Measurements from ENCODE around the gene EXOC3L2.
"Not testable (repeated sequence)": the region's sequence is repeated elsewhere in the genome, so short reads cannot be mapped to it uniquely, and the experiment has no call there.

EXOC3L2 gene

DNA sequence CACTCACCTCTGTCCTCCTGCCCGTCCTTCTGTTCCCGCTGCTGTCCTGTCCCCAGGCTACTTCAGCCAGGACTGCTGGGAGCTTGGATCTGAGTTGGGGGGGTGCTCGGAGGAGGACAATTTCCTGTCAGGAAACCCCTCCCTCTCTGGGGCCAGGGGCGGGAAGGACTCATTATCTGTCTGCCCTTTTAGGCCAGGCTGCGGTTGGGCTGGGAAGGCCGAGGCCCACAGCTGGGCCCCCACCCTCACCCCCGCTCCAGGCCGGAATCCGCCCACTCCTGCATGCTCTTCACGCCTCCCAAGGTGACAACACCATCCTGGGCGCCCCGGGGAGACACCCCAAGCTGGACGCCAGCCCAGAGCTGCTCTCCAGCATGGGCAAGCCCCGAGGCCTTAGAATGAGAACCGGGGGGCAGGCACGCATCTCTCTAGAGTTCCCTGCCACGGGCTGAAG is at the start of gene EXOC3L2:
Gene EXOC3L2 (minus strand): TSS at position 74 of the 454 bp plus-strand sequence. CDS start 6,362 bp downstream, outside the sequence.
- DNase-seq, result no peak

DNA sequence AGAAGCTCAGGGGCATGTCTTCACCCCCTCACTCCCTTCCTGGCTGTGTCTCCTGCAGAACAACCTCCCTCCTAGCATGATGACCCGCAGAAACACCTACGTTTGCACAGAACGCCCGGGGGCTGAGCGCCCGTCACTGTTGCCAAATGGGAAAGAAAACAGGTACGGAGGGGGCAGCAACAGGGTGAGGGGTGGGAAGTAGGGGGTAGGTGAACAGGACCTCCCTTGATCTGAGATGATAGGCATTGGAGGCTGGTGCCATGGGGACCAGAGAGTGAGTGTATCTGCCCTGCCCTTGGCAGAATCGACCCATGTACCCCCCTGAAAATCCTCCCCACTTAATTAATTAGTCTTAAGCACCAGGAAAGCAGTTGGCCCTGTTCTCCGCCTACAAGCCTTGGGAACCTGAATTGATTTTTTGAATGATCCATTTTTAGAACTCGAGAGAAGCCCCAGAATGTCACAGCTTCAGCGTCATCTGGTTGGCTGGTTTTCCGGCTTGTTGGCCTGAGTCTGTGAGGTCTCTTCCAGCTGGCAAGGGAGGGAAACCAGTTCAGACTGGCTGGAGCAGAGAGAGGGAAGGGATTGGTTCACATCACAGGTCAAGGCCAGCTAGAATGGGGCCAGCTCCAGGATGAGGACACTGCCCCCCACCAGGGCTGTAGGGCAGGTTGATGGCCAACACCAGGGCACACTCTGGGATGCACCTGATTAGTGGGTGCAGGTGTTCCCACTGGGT is 49.3 kb upstream of the EXOC3L2 start:
- peak in 33 of 51 donors; percentile 1 to 71 (median 32) for DNase-seq

DNA sequence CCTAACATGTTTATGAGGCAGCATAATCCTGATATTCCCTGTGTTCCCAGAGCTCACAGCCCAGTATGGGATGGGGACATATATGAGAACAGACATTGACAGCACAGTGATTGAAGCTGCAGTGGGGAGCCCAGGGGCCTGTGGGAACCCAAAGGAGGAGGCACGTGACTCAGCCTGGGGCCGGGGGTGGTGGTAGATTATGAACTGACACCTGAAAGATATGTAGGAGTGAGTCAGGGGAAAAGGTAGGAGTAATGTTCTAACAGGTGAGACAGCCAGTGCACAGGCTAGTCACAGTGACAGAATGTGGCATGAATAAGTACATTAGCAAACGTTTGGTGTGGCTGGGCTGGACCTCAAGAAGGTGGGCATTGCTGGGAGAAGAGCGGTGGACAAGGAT is 48.5 kb upstream of the EXOC3L2 start:
- DNase-seq, result peak in 3 of 51 donors; percentile 4 to 7 (median 5)

DNA sequence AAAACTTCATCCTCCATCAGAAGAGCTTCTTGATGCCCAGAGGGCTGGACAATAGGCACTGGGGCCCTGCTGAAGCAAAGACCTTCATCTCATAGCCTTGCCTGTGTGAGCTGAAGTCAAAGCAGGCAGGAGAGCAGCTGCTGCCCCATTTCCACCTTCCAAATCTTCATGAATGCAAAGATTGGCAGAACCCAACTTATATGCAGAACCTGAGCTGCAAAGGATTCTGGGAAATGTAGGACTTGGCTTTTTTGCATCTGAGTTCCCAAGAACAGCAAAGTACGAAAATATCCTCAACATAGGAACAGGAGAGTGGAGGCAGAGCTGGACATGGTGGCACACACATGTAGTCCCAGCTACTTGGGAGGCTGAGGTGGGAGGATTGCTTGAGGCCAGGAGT is 46.6 kb upstream of the EXOC3L2 start:
- no peak for DNase-seq

DNA sequence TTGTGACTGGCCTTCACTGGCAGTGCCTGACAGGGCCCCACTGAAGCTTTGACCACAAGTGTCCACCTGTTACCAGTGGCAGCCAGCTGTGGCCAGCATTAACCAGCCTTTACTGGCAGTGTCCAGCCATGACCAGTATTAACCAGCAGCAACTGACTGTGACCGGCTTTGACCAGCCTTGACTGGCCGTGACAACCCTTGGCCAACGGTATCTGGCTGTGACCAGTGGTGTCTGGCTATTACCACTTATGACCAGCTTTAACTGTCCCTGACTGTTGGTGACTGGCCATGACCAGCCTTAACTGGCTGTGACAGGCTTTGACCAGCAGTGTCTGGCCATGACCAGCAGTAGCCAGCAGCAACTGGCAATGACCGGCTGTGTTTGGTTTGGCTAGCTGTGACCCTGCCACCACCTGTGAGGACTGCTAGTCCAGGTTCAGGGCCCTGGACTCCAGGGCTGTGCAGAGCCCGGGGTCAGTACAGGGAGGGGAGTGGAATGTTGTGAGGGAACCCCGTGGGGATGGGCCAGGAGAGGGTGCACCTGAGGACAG is 45.2 kb upstream of the EXOC3L2 start:
- no peak for DNase-seq

DNA sequence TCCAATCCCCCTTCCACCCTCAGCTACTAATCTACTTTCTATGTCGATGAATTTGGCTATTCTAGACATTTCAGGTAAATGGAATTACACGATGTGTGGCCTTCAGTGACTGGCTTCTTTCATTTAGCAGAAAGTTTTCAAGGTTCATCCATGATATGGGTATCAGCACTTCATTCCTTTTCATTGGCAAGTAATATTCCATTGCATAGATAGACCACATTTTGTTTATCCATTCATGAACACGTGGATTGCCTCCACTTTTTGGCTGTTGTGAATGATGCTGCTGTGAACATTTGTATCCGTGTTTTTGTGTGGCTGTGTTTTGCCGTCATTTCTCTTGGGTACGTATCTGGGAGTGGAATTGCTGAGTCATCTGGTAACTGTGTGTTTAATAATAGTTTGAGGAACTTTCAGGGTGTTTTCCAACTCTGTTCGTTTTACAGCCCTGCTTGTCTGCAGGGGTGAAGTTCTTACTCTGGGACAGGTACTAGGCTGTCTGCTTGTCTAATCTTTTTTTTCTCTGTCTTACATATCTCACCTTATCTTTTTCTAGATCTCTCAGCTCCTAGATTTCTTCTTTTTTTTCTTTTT is 38.3 kb upstream of the EXOC3L2 start:
- no peak for DNase-seq

DNA sequence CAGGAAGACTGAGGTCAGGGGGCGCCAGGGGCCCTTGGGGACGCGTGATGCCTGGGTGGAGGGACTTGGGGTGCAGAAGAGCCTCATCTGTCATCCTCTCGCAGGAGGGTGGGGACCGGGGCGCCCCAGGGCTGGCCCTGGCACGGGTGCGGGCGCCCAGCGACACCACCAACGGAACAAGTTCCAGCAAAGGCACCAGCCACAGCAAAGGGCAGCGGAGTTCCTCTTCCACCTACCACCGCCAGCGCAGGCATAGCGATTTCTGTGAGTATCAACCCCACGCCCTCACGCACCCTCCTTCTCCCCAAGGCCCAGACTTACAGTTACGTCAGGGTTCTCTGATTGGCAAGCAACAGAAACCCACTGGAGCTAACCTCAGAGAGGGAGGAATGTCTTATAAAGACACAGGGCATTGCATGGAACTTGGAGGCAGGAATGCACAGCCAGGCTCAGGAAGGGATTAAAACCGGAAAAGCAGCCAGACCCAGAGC is 35.3 kb upstream of the EXOC3L2 start:
- no peak for DNase-seq

DNA sequence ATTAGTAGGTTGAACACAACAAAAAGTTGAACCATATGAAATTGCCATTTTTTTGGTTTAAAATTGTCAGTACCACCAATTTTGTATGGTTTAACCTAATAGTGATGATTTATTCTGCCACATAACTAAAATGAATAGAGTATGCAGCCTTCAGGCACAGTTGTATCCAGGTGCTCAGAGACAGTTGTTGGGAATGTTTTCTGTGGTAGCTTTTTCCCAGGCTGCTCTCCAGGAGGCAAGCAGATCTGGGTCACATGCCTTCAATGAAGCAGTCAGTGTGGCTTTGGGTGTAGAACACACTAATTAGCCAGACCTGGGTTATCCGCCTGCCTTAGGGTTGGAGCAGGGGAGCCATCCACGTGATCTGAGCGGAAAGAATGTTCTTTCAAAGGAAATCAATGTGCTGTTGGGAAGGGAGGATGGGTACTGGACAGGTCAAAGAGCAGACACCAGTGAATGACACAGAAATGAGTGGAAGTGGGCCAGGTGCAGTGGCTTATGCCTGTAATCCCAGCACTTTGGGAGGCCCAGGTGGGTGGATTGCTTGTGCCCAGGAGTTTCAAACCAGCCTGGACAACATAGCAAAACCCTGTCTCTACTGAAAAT is 34.5 kb upstream of the EXOC3L2 start:
- DNase-seq, result no peak

DNA sequence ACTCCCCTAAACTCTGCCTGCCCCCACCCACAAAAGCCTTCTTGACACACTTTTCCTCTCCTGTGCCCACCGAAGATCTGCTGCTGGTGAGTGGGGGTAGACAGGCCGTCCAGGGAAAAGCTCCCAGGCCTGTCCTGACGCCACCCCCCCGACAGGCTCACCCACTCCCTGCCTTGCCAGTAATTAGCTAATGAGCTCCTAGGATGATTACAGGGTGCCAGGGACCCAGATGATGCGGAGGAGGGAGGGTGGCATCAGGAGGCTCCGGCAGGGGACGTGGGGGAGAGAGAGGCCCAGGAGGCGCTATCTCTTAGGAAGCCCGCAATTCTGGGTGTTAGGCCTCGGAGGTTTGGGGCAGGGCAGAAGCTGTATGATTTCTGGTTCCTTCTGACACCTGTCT is 32.9 kb upstream of the EXOC3L2 start:
- DNase-seq, result no peak

DNA sequence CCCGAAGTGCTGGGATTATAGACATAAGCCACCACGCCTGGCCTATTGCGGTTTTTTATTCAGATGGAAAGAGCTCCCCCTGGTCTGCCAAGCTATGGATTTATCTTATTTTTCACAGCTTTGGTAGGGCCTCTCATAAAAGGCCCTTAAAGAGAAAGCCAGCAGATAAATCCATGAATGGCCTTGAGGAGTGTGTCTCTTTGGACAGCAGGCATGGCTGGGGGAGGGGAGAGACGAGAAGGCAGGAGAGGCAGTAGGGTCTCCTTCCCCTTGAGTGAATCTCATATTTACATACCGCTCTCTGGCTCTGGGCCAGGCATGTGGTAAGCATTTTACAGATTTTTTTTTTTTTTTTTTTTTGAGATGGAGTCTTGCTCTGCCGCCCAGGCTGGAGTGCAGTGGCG is 31.1 kb upstream of the EXOC3L2 start:
- no peak for DNase-seq

DNA sequence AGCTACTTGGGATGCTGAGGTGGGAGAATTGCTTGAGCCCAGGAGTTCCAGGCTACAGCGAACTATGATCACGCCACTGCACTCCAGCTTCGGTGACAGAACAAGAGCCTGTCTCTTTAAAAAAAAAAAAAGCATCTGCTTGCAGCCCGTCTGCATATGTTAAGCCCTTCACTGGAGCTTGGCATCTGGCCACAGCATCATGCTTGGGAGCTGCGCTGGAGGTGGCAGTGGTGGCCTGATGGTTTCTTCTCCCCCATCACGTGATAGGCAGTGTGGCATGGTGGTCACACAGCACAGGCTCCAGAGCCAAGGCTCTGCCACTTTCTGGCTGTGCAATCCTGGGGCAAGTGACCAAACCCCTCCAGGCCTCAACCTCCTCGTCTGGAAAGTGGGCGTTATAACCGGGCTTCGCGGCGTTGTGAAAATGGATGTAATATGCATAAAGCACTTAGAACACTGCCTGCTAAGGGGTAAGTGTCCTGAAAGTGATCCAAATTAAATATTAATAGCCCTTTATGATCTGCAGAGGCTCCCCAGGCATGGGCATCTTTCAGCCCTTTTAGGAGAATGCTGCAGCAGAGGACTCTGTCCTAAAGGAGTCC is 30.3 kb upstream of the EXOC3L2 start:
- peak in 2 of 51 donors; percentile 4 to 21 for DNase-seq

DNA sequence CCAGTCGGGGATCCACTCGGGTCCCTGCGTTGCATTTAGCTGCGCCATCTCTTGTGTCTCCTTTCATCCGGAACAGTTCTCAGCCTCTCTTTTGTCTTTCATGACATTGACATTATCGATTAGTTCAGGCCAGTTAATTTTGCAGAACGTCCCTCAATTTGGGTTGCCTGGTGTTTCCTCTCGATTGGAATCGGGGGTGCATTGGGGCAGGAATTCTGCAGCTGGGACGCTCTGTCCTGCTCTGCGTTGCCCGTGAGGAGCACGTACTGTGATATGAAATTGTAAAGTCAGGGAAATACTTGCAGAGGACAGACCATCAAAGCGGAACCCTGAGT is 28.3 kb upstream of the EXOC3L2 start:
- DNase-seq, result no peak

DNA sequence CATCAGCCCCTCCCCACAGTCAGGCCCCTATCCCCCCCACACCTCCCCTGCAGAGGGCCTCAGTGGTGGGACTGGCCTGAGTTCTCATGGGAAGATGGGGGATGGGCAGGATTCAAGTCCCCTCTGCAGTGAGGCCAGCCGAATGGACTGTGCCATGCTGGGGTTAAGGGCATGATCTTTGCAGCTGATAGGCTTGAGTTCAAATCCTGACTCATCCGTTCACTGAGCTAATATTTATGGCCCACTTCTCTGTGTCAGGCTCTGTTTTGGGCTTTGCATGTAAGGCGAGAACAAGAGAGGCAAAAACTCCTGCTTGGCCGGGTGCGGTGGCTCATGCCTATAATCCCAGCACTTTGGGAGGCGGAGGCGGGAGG is 26.5 kb upstream of the EXOC3L2 start:
- no peak for DNase-seq

DNA sequence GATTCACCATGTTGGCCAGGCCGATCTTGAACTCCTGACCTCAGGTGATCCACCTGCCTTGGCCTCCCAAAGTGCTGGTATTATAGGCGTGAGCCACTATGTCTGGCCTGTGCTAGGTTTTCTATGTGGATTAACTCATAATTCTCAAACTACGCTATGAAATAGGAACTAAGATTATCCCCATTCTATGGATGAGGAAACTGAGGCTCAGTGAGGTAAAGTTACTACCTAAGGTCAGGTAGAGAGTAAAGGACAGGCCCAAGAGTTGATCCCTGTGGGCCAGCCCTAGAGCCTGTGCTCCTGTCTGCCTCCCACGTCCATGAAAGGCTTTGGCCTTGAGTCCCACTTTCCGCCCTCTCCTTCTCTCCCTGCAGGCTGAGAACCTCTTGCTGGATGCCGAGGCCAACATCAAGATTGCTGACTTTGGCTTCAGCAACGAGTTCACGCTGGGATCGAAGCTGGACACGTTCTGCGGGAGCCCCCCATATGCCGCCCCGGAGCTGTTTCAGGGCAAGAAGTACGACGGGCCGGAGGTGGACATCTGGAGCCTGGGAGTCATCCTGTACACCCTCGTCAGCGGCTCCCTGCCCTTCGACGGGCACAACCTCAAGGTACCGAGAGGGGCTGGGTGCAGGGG is 26.0 kb upstream of the EXOC3L2 start:
- DNase-seq, result no peak

DNA sequence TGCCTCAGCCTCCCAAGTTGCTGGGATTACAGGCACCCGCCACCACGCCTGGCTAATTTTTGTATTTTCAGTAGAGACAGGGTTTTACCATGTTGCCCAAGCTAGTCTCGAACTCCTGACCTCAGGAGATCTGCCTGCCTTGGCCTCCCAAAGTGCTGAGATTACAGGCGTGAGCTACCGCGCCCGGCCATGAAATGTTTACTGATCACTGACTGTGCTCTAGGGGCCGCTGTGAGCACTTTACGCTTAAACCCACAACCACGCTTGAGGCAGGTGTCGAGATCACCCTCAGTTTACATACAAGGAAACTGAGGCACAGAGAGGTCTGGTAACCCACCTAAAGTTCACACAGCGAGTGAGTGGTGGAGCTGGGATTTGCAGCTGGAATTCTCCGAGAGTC is 24.7 kb upstream of the EXOC3L2 start:
- not testable (repeated sequence) for DNase-seq

DNA sequence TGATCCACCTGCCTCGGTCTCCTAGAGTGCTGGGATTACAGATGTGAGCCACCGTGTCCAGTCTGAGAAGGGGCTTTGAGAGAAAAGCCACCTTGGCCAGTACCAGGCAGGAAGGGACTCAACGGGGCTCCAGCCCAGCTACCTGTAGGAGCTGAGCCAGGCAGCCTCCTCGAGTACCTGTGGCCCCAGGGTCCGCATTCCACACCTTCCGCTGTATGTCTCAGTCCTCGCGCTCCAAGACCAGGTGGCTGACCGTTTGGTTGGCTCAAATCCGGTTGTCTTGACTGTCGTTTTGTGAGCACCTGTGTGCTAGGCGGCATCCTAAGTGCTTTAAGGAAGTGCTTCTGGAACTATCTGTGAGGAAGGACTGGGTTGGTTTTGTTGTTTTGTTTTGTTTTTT is 22.1 kb upstream of the EXOC3L2 start:
- no peak for DNase-seq

DNA sequence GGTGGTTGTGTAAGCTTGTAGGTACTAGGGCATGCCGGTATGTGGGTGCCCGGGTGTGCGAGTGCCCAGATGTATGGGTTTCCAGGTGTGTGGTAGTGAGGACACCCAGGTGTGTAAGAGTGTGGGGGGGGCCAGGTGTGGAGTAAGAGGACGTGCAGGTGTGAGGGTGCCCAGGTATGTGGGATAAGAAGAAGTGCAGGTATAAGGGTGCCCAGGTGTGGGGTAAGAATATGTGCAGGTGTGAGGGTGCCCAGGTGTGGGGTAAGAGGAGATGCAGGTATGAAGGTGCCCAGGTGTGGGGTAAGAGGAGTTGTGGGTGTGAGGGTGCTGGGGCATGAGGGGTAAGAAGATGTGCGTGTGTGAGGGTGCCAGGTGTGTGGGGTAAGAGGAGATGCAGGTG is 20.2 kb upstream of the EXOC3L2 start:
- DNase-seq, result no peak

DNA sequence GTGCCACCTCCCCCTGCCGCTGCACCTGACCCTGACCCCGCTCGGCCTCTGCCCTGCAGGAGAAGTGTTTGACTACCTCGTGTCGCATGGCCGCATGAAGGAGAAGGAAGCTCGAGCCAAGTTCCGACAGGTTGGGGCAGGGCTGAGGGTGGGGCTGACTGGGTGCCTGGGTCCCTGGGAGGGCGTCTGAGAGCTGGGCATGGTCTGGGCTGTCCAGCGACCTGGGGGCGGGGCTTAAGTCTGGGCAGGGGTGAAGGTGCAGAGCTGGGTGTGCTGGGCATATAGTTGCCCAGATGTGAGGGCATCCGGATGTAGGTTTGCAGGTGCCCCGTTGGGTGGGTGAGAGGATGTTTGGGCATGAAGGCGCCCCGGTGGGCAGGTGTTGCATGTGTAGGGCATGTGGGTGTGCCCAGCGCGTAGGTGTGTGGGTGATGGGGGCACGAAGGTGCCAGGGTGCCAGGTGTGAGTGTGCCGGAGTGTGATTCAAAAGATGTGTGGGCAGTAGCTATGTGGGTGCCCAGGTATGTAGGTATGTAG is 19.6 kb upstream of the EXOC3L2 start:
- no peak for DNase-seq

DNA sequence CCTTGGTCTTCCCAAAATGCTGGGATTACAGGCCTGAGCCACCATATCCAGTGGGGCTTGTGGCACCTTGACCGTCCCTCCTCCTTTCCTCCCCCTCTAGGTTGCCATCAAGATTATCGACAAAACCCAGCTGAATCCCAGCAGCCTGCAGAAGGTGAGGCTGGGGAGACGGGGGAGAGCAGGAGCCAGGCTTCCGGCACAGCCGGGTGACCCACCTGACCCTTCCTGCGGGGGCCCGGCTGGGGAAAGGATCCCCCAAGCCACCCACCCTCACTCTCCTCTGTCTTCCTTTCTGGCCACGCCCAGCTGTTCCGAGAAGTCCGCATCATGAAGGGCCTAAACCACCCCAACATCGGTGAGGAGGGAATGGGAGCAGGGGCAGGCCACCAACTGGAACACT is 17.8 kb upstream of the EXOC3L2 start:
- DNase-seq, result no peak

DNA sequence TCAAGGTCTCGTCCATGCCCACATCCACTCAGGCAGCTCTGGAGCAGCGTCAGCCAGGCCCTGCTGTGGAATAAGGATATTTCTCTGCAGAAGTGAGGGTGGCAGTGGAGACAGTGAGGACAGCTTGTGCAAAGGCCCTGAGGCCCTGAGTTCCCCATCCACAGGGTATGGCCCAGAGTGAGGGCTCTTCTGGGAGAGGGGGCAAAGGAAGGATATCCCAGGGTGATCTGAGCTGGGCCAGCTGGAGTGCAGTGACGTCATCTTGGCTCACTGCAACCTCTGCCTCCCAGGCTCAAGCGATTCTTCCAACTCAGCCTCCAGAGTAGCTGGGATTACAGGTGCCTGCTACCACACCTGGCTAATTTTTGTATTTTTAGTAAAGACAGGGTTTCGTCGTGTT is 17.4 kb upstream of the EXOC3L2 start:
- DNase-seq, result no peak

DNA sequence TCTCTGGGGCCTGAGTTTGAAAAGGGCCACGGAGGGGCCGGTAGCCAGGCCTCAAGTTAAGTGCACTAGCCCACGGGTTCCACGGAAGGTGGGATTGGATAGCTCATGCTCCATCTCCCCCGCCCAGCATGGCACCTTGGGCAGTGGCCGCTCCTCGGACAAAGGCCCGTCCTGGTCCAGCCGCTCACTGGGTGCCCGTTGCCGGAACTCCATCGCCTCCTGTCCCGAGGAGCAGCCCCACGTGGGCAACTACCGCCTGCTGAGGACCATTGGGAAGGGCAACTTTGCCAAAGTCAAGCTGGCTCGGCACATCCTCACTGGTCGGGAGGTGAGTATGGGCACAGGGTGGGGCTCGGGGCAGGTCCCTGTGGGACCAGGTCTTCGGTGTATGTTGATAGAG is 13.7 kb upstream of the EXOC3L2 start:
- no peak for DNase-seq

Measured in hypothalamus (tissue), 51 donors.